ENCODE measurements around the gene TRAF3IP1.
"Not testable (repeated sequence)": the region's sequence is repeated elsewhere in the genome, so short reads cannot be mapped to it uniquely, and the experiment has no call there.

GRCh38 chr2:238271686-238272085, 48.6 kb upstream of the TRAF3IP1 start:
- TF ChIP-seq EZH2 (IDR thresholded peaks at IDR 0.05; ENCODE audit: low read length, missing control alignments); CTCF (conservative IDR thresholded peaks at IDR 0.05 in 1 of 2, IDR thresholded peaks at IDR 0.05 in 1 of 2; ENCODE audit: low read depth in 1 of 2, low read length in 2 of 2): not testable (repeated sequence)
